Osteoblast (primary cell): ENCODE data around the gene IL32. TPM values are rescaled to one million over a fixed set of nuclear protein-coding genes. Genes with fewer than 3 reads are reported as not detected.
"Not testable (repeated sequence)": the region's sequence is repeated elsewhere in the genome, so short reads cannot be mapped to it uniquely, and the experiment has no call there.

ENCODE experiments used
- DNase-seq: peaks from one replicate; pipeline ENCODE4 v3.0.0; 2011; ENCODE audit warnings: low spot score, mixed read lengths; ENCODE audit not compliant: insufficient read length; ENCODE audit errors: missing footprints
- H2AFZ ChIP-seq: 2 replicates; pipeline ENCODE4 v1.6.0; 2011; ENCODE audit warnings: mild to moderate bottlenecking, low read length
- H3K27ac ChIP-seq: 2 replicates; pipeline ENCODE4 v1.5.1; 2011; ENCODE audit warnings: mild to moderate bottlenecking, low read depth, low read length, moderate library complexity
- H3K27me3 ChIP-seq: 2 replicates; pipeline ENCODE4 v1.6.0; 2012; ENCODE audit warnings: mild to moderate bottlenecking, control low read depth, inconsistent platforms, low read length, moderate library complexity; ENCODE audit not compliant: insufficient read depth
- H3K36me3 ChIP-seq: 2 replicates; pipeline ENCODE4 v1.5.1; 2011; ENCODE audit warnings: mild to moderate bottlenecking, low read length, control low read depth, moderate library complexity; ENCODE audit not compliant: insufficient read depth
- H3K4me1 ChIP-seq: 2 replicates; pipeline ENCODE4 v1.5.1; 2011; ENCODE audit warnings: mild to moderate bottlenecking, low read length, control low read depth, moderate library complexity; ENCODE audit not compliant: insufficient read depth
- H3K4me2 ChIP-seq: 2 replicates; pipeline ENCODE4 v1.6.0; 2011; ENCODE audit warnings: mild to moderate bottlenecking, low read length; ENCODE audit not compliant: insufficient read depth
- H3K4me3 ChIP-seq: fragments of 200-600 bp; sonication (generic); 3 replicates; pipeline ENCODE4 v1.5.1; 2012; ENCODE audit warnings: mild to moderate bottlenecking, low read length, inconsistent platforms; ENCODE audit not compliant: insufficient read depth
- H3K79me2 ChIP-seq: 2 replicates; pipeline ENCODE4 v1.6.0; 2012; ENCODE audit warnings: mild to moderate bottlenecking, low read length, control low read depth, inconsistent platforms; ENCODE audit not compliant: insufficient read depth
- H3K9me3 ChIP-seq: 2 replicates; pipeline ENCODE4 v1.5.1; 2011; ENCODE audit warnings: low read depth, low read length, control low read depth
- H4K20me1 ChIP-seq: 2 replicates; pipeline ENCODE4 v1.6.0; 2012; ENCODE audit warnings: mild to moderate bottlenecking, low read length, control low read depth; ENCODE audit not compliant: insufficient read depth
- total RNA-seq: library from RNA; depleted of rRNA; stranded (reverse); fragments of >200 nt; gene quantifications from 2 replicates; pipeline ENCODE4 v1.2.3, GENCODE V29; 2012
- TF ChIP-seq, protein P1 (sequence below): IDR thresholded peaks from 2 replicates; pipeline ENCODE4 v1.5.1; 2011; ENCODE audit warnings: mild to moderate bottlenecking, low read depth, low read length, moderate library complexity; ENCODE audit errors: extremely low read depth

The IL32 gene
- total RNA-seq, 1 donor = 0.72 TPM

DNA sequence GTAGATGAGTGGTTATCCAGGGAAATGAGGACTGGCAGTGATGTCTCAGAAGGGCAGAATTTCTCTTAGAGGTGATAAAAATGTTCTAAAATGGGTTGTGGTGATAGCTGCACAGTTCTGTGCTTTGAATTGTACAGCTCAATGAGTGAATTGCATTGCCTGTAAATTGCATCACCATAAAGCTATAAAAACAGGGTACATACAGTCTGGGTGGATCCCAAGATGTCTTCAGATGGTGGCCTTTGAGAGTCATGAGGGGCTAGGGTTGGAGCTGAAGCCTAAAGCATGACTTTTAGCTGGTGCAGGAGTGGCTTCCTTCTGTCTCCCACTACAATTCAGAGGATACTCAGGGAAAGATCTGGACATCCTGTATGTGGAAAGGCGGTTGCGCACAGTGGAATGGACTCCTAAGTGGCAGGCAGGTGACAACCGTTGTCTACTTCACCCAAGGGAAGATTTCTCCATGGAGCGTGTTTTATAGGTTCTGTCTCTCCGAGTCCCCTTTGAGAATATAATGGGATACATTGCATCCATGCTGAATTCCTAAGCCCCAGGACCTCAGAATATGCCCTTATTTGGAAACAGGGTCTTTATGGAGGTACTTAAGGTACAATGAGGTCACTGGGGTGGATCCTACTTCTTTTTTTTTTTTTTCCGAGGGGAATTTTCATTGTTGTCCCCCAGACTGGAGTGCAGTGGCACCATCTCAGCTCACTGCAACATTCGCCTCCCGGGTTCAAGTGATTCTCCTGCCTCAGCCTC, 1.6 kb upstream of the IL32 start:
- Histone ChIP-seq H3K79me2 (no peaks in the 10 kb centered on the region), H3K27me3 (peaks cover 3% of the 10 kb centered on the region), H3K27ac (no peak overlapping the region), H3K4me1 (peaks cover 3% of the 10 kb centered on the region), H3K36me3 (no peaks in the 10 kb centered on the region), H4K20me1 (no peaks in the 10 kb centered on the region), H3K4me2 (no peak overlapping the region), H2AFZ (no peak overlapping the region), H3K4me3 (no peak overlapping the region), H3K9me3 (no peaks in the 10 kb centered on the region)
- TF ChIP-seq, protein P1, sequence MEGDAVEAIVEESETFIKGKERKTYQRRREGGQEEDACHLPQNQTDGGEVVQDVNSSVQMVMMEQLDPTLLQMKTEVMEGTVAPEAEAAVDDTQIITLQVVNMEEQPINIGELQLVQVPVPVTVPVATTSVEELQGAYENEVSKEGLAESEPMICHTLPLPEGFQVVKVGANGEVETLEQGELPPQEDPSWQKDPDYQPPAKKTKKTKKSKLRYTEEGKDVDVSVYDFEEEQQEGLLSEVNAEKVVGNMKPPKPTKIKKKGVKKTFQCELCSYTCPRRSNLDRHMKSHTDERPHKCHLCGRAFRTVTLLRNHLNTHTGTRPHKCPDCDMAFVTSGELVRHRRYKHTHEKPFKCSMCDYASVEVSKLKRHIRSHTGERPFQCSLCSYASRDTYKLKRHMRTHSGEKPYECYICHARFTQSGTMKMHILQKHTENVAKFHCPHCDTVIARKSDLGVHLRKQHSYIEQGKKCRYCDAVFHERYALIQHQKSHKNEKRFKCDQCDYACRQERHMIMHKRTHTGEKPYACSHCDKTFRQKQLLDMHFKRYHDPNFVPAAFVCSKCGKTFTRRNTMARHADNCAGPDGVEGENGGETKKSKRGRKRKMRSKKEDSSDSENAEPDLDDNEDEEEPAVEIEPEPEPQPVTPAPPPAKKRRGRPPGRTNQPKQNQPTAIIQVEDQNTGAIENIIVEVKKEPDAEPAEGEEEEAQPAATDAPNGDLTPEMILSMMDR = no peak
- no peak for DNase-seq

DNA sequence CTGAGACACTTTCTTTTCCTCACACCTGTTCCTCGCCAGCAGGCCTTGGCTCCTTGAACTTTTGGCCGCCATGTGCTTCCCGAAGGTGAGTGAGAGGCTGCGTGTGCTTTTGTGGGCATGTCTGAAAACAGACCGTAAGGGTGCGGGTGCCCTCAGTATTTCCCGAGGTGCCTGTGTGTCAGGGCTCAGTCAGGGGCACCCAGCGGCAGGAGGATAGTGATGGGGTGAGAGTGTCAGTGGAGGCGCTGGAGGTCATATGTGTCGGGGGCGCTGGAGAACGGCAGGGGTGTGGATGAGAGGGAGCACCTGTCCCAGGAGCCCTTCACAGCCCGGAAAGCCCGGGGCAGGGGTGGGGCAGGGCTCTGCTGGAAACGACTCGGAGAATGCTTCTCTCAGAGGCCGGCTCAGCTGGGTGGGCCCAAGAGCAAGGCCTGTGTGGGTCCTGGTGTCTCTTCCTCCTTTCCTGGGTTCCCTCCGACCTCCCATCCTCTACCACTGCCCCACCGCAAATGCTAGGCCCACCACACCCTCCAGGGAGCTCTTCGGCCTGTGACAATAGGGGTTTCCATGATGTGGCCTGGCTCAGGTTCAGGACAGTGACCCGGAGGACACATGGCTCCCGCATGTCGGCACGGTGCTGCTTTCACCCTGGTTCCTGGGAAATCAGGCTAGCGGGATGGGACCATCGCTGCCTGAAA, 451 bp downstream of the IL32 start:
- H2AFZ ChIP-seq = no peak overlapping the region

DNA sequence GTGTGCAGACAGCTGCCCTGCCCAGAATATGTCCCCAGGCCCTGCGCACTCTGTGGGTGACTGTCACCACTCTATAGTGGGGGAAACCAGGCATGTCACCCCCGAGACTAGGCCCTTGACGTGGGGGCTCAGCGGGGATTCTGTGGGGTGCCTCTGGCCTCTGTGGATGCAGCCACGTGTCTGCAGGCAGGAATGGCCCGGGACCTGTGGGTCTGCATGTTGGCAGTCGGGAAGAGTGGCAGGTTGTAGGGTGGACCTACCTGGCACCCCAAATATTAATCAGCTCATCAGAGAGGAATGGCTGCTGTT, 954 bp downstream of the IL32 start:
- Histone ChIP-seq H3K36me3 (no peaks in the 10 kb centered on the region), H3K4me3 (no peak overlapping the region), H4K20me1 (no peaks in the 10 kb centered on the region), H3K27ac (no peak overlapping the region), H2AFZ (no peak overlapping the region), H3K79me2 (no peaks in the 10 kb centered on the region), H3K27me3 (peaks cover 2% of the 10 kb centered on the region), H3K9me3 (no peaks in the 10 kb centered on the region), H3K4me2 (no peak overlapping the region), H3K4me1 (peaks cover 3% of the 10 kb centered on the region)
- DNase-seq = peak; percentile 75
- TF ChIP-seq, protein P1 = no peak

More for the DNA sequence above, 451 bp downstream of the IL32 start:
- DNase-seq = peak; percentile 81
- Histone ChIP-seq H4K20me1 (no peaks in the 10 kb centered on the region), H3K27me3 (peaks cover 3% of the 10 kb centered on the region), H3K4me2 (no peak overlapping the region), H3K27ac (no peak overlapping the region), H3K79me2 (no peaks in the 10 kb centered on the region), H3K9me3 (no peaks in the 10 kb centered on the region), H3K4me1 (peaks cover 3% of the 10 kb centered on the region), H3K4me3 (no peak overlapping the region), H3K36me3 (no peaks in the 10 kb centered on the region)
- TF ChIP-seq, protein P1 = no peak

DNA sequence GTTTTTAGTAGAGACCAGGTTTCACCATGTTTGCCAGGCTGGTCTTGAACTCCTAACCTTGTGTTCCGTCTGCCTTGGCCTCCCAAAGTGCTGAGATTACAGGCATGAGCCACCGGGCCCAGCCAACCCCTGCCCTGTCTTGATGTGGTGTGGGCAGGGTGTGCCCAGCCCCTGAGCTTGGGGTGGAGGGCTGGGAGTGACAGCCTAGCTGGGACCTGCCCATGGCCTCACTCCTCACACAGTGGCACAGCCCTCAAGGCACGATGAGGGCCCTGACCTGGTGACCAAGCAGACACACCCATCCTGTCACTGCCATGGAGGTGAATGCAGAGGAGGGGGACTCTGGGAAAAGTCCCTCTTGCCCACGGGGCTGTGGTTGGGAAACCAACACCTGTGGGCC, 3.0 kb downstream of the IL32 start:
- H3K36me3 ChIP-seq = no peaks in the 10 kb centered on the region

DNA sequence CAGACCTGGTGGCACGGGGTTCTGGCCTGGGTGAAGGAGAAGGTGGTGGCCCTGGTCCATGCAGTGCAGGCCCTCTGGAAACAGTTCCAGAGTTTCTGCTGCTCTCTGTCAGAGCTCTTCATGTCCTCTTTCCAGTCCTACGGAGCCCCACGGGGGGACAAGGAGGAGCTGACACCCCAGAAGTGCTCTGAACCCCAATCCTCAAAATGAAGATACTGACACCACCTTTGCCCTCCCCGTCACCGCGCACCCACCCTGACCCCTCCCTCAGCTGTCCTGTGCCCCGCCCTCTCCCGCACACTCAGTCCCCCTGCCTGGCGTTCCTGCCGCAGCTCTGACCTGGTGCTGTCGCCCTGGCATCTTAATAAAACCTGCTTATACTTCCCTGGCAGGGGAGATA, 3.7 kb downstream of the IL32 start:
- H4K20me1 ChIP-seq, H3K36me3 ChIP-seq, H3K4me1 ChIP-seq, H3K79me2 ChIP-seq, H3K4me2 ChIP-seq, H3K4me3 ChIP-seq, H2AFZ ChIP-seq, H3K27ac ChIP-seq, DNase-seq, H3K27me3 ChIP-seq, H3K9me3 ChIP-seq: not testable (repeated sequence)

More for the DNA sequence above, 3.0 kb downstream of the IL32 start:
- Histone ChIP-seq H3K27me3 (peaks cover 2% of the 10 kb centered on the region), H3K27ac (no peak overlapping the region), H3K4me3 (no peak overlapping the region), H4K20me1 (no peaks in the 10 kb centered on the region), H2AFZ (no peak overlapping the region), H3K4me1 (peaks cover 3% of the 10 kb centered on the region), H3K9me3 (no peaks in the 10 kb centered on the region), H3K79me2 (no peaks in the 10 kb centered on the region), H3K4me2 (no peak overlapping the region)
- DNase-seq = no peak
- TF ChIP-seq, protein P1 = no peak
